ENCODE data around the gene TAOK2. TPM values are rescaled to one million over a fixed set of nuclear protein-coding genes. Genes with fewer than 3 reads are reported as not detected.

TAOK2 gene
- total RNA-seq, 4 donors from 2014 or later, result 48.8 to 62.6 (median 55.2) TPM

- Histone ChIP-seq H3K4me3 (replicated peaks in 1 of 3) (peak overlapping the region in 2 of 3 donors; percentile 67 to 78), H3K4me1 (peaks cover 0 to 12% of the 10 kb centered on the region in 2 donors), H3K9me3 (no peaks in the 10 kb centered on the region), H3K27ac (peak overlapping the region in 2 of 3 donors; percentile 82 to 91), H3K36me3 (no peaks in the 10 kb centered on the region), H3K27me3 (no peaks in the 10 kb centered on the region)
- TF ChIP-seq POLR2A (IDR thresholded peaks at IDR 0.05) (no peak), CTCF (IDR thresholded peaks at IDR 0.05) (no peak)
- 51 to 61% methylated on average over 10 of the region's 10 CpGs for WGBS, 2 donors
- no peak for DNase-seq
- intact Hi-C loops (cut with DNase I), result no loop called here
Measured at GRCh38 chr16:29961127-29961478, 12.6 kb upstream of the TAOK2 start.

- Histone ChIP-seq H3K27me3 (no peaks in the 10 kb centered on the region), H3K4me3 (replicated peaks in 1 of 3) (peak within 1 kb of the TSS; percentile 67 to 78 (median 77)), H3K9me3 (no peaks in the 10 kb centered on the region), H3K36me3 (no peaks in the 10 kb centered on the region), H3K27ac (peak within 1 kb of the TSS; percentile 78 to 91 (median 82)), H3K4me1 (peaks cover 0 to 12% of the 10 kb centered on the region in 2 donors)
- intact Hi-C loops (cut with DNase I), result no loop called here
- TF ChIP-seq CTCF (IDR thresholded peaks at IDR 0.05), result peak in 5 of 6 experiments; percentile 21 to 73 (median 58)
- TF ChIP-seq POLR2A (IDR thresholded peaks at IDR 0.05), result peak in 1 of 2 donors; percentile 76
- peak; percentile 88 to 89 for DNase-seq
- 1% methylated on average over 13 to 39 of the region's 75 CpGs for WGBS, 2 donors
Measured at GRCh38 chr16:29961479-29962343, 12.0 kb upstream of the TAOK2 start, which contains the start of gene TMEM219. TSS of gene TMEM219 (plus strand) at chr16:29962079. CDS start at chr16:29963144, 1,065 bp downstream.

GRCh38 chr16:29962344-29962994 lies 11.2 kb upstream of the TAOK2 start:
- H3K4me1 ChIP-seq, result peaks cover 0 to 12% of the 10 kb centered on the region in 2 donors
- H3K9me3 ChIP-seq, result no peaks in the 10 kb centered on the region
- peak overlapping the region; percentile 67 to 78 (median 77) for H3K4me3 ChIP-seq (replicated peaks in 1 of 3)
- intact Hi-C loops (cut with DNase I), result no loop called here
- 6 to 10% methylated on average over 18 of the region's 18 CpGs for WGBS, 2 donors
- H3K27me3 ChIP-seq, result no peaks in the 10 kb centered on the region
- peak in 1 of 2 donors; percentile 15 for DNase-seq
- no peaks in the 10 kb centered on the region for H3K36me3 ChIP-seq
- TF ChIP-seq POLR2A (IDR thresholded peaks at IDR 0.05), result no peak
- TF ChIP-seq CTCF (IDR thresholded peaks at IDR 0.05), result no peak
- H3K27ac ChIP-seq, result peak overlapping the region; percentile 78 to 91 (median 82)

GRCh38 chr16:29963021-29963743 lies 10.5 kb upstream of the TAOK2 start:
- TF ChIP-seq CTCF (IDR thresholded peaks at IDR 0.05) (no peak), POLR2A (IDR thresholded peaks at IDR 0.05) (no peak)
- DNase-seq, result no peak
- Histone ChIP-seq H3K4me1 (peaks cover 0 to 12% of the 10 kb centered on the region in 2 donors), H3K9me3 (no peaks in the 10 kb centered on the region), H3K4me3 (replicated peaks in 1 of 3) (no peak overlapping the region), H3K27ac (peak overlapping the region in 2 of 3 donors; percentile 82 to 91), H3K36me3 (peaks cover 3 to 4% of the 10 kb centered on the region in 2 donors), H3K27me3 (no peaks in the 10 kb centered on the region)
- WGBS, 2 donors, result 87 to 89% methylated on average over 14 of the region's 14 CpGs
- intact Hi-C loops (cut with DNase I), result no loop called here

Measured in thyroid gland (tissue), 4 donors.